ENCODE results near the gene UBE2H.

Gene UBE2H

DNA sequence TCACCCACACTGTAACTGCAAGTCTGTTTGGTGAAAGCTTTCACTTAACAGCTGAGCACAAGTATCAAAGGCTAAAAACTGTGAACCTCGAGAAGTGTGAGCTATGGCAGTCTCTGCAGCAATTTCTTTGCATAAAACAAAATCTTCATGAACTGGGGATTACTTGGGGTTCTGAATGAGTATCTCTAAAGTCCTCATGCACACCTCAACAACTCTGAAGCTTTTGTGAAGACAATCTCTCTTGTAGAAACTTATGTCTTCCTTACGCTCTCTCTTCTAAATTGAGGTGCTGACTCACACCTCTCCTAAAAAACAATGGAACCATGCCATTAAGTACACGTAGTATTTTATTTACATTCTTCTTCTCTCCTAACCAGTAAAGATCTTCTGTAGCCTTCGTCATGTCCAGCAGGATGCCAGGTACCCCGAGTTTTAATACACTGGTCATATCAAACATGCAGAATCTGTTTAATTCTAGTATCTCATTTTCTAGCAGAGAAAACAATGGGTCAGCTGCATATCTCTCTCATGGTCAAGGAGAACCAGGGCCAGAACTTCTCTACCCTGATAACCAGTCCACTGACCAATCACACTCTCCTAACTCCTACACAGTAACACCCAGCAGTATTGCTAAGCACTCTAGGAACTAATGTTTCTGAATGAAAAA lies 76.9 kb downstream of the UBE2H start:
- H3K4me3 ChIP-seq (ENCODE audit: low read depth, low read length): no peak overlapping the region
- no peak for DNase-seq (ENCODE audit: low read depth)
- TF ChIP-seq, protein P1, sequence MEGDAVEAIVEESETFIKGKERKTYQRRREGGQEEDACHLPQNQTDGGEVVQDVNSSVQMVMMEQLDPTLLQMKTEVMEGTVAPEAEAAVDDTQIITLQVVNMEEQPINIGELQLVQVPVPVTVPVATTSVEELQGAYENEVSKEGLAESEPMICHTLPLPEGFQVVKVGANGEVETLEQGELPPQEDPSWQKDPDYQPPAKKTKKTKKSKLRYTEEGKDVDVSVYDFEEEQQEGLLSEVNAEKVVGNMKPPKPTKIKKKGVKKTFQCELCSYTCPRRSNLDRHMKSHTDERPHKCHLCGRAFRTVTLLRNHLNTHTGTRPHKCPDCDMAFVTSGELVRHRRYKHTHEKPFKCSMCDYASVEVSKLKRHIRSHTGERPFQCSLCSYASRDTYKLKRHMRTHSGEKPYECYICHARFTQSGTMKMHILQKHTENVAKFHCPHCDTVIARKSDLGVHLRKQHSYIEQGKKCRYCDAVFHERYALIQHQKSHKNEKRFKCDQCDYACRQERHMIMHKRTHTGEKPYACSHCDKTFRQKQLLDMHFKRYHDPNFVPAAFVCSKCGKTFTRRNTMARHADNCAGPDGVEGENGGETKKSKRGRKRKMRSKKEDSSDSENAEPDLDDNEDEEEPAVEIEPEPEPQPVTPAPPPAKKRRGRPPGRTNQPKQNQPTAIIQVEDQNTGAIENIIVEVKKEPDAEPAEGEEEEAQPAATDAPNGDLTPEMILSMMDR (IDR thresholded peaks at IDR 0.05; ENCODE audit: low read depth, low read length, missing control alignments): no peak

DNA sequence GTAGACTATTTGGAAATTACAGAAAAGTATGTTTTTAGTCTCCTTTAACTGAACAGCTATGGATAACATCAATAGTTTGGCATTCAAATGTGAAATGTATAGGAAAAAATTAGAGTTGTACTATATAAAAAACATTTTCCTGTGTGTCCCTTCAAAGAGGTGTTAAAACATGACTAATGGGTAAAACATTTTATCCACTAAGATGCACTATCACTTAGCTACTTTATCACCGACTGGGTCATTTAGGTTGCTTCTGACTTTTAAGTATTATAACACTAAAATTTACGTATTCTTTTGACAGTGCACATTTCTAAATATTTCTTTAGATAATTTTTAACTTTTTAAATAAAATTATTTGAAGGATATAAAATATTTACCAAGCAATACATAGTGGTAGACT lies 77.6 kb downstream of the UBE2H start:
- H3K4me3 ChIP-seq (ENCODE audit: low read depth, low read length): no peak overlapping the region
- DNase-seq (ENCODE audit: low read depth): no peak
- TF ChIP-seq, protein P1 (IDR thresholded peaks at IDR 0.05; ENCODE audit: low read depth, low read length, missing control alignments): no peak

DNA sequence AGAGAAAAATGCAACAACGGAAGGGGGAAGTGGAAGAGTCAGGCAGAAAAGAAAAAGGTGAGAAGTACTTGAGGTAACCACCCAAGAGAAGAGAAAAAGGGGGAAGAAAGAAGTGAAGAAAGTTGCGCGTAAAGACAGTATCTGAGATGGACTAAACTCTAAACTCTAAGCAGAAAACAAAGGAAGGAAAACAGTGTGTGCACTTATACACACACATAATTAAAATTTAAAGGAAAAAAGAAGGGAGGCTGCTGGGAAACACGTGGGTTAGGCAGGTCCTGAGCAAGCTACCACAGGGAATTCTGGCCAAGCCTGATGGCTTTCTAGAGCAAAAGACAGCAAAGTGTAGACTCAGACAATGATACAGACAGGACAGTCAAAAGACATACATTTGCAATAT lies 78.0 kb downstream of the UBE2H start:
- no peak for DNase-seq (ENCODE audit: low read depth)
- TF ChIP-seq, protein P1 (IDR thresholded peaks at IDR 0.05; ENCODE audit: low read depth, low read length, missing control alignments): no peak
- H3K4me3 ChIP-seq (ENCODE audit: low read depth, low read length): no peak overlapping the region

DNA sequence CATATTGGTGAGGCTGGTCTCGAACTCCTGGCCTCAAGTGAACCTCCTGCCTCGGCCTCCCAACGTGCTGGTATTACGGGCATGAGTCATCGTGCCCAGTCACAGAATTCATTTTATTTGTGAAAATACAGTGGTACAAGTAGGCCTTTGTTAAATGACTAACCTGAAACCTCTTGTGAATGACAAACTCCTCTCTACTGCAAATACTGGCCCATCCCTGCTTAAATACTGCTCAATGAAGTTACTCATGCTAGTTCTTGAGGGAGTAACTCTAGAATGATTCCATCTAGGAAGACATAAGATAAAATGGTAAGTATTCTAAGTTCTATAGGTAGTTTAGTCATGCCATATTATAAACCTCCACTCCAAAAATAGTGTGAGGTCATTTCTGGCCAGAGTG lies 80.7 kb downstream of the UBE2H start:
- TF ChIP-seq, protein P1 (IDR thresholded peaks at IDR 0.05; ENCODE audit: low read depth, low read length, missing control alignments): no peak
- no peak for DNase-seq (ENCODE audit: low read depth)
- no peak overlapping the region for H3K4me3 ChIP-seq (ENCODE audit: low read depth, low read length)

DNA sequence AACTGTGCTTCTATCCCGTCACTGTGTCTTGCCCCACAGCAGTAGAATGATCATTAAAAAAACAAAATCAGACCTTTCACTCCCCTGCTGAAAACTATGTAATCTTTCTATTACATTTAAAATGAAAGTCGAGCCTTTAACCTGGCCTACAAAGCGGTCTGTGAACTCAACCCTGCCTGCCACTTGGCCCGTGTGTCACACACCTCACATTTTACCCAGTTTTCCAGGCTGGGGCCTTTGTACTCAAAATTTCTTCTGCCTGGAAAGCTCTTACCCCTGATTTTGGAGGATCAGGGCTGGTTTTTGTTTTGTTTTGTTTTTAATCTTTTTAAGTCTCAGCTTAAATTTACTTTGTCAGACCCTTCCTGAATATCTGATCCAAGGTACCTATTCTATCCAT lies 82.1 kb downstream of the UBE2H start:
- no peak overlapping the region for H3K4me3 ChIP-seq (ENCODE audit: low read depth, low read length)
- TF ChIP-seq, protein P1 (IDR thresholded peaks at IDR 0.05; ENCODE audit: low read depth, low read length, missing control alignments): no peak
- DNase-seq (ENCODE audit: low read depth): no peak

DNA sequence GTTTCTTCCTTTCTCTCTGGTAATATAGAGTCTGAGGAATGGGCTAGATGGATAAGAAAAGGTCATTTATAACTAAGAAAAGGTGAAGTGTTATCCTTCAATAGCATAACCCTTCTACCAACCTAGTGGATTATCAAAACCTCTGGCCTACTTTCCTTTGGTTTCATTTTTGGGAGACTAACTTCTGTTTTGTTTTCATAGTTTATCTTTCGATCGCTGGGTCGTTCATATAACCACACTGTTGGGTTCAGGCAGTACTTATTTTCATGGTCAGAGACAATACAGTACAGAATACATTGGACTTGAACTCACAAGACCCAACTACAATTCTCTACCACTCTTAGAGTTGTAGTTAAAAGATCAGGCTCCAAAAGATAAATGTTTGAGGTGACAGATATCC lies 86.5 kb downstream of the UBE2H start:
- TF ChIP-seq, protein P1 (IDR thresholded peaks at IDR 0.05; ENCODE audit: low read depth, low read length, missing control alignments): no peak
- DNase-seq (ENCODE audit: low read depth): no peak
- H3K4me3 ChIP-seq (ENCODE audit: low read depth, low read length): no peak overlapping the region

DNA sequence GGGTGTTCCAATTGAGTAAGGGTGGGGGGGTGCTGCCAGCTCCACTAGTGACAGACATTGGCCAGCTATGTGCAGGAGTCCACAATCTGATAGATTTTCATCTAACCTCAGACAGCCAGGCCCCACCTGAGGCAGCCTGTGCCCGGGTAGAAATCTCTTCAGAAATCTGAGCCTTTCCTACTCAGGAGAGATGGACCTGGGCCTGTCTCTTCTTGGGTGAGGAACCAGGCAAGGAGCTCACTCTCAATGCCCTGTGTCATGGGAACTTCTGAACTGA lies 86.9 kb downstream of the UBE2H start:
- H3K4me3 ChIP-seq (ENCODE audit: low read depth, low read length): no peak overlapping the region
- no peak for DNase-seq (ENCODE audit: low read depth)
- TF ChIP-seq, protein P1 (IDR thresholded peaks at IDR 0.05; ENCODE audit: low read depth, low read length, missing control alignments): no peak
